HepG2 (cell line): ENCODE measurements around the gene RPL3. TPM values are rescaled to one million over a fixed set of nuclear protein-coding genes. Genes with fewer than 3 reads are reported as not detected.

Source experiments
- DNMT3B ChIP-seq: conservative IDR thresholded peaks from 2 replicates; pipeline ENCODE4 v1.6.1; 2016; ENCODE audit warnings: missing biosample characterization, control low read depth
- FLYWCH1 ChIP-seq: sonication (generic); formaldehyde crosslinking; IDR thresholded peaks from 2 replicates; pipeline ENCODE4 v1.8.1; 2023; ENCODE audit warnings: mild to moderate bottlenecking, missing genetic modification reagents
- FOXO1 ChIP-seq: sonication (generic); formaldehyde crosslinking; IDR thresholded peaks from 2 replicates; pipeline ENCODE4 v1.4.0; 2020; ENCODE audit warnings: missing genetic modification reagents
- HMGA1 ChIP-seq: sonication (generic); formaldehyde crosslinking; conservative IDR thresholded peaks from 2 replicates; pipeline ENCODE4 v1.4.0; 2020; ENCODE audit warnings: missing genetic modification reagents
- HOXA9 ChIP-seq: sonication (generic); formaldehyde crosslinking; IDR thresholded peaks from 2 replicates; pipeline ENCODE4 v1.8.1; 2022; ENCODE audit warnings: missing genetic modification reagents, mild to moderate bottlenecking, moderate library complexity, borderline replicate concordance
- ISX ChIP-seq: sonication (generic); formaldehyde crosslinking; conservative IDR thresholded peaks from 2 replicates; pipeline ENCODE4 v1.5.0; 2020; ENCODE audit warnings: missing genetic modification reagents
- KDM5A ChIP-seq: fragments of 200-600 bp; sonication (generic); IDR thresholded peaks from 2 replicates; pipeline ENCODE4 v1.7.0; 2018; ENCODE audit warnings: antibody characterized with exemption, mild to moderate bottlenecking, low read length, borderline replicate concordance
- KDM5B ChIP-seq: sonication (generic); formaldehyde crosslinking; IDR thresholded peaks from 2 replicates; pipeline ENCODE4 v1.4.0; 2020; ENCODE audit warnings: missing genetic modification reagents, mild to moderate bottlenecking, borderline replicate concordance
- KMT2A ChIP-seq: sonication (generic); formaldehyde crosslinking; IDR thresholded peaks from 2 replicates; pipeline ENCODE4 v1.4.0; 2020; ENCODE audit warnings: missing genetic modification reagents
- NR2F6 ChIP-seq, 2 experiments: IDR thresholded peaks; 2 replicates each; pipeline ENCODE4 v1.6.1; 2016; ENCODE audit warnings: antibody characterized with exemption in 1 of 2, mild to moderate bottlenecking in 1 of 2
- RBFOX2 ChIP-seq: fragments of 200-400 bp; formaldehyde crosslinking; IDR thresholded peaks from 2 replicates; pipeline ENCODE4 v1.6.1; 2017; ENCODE audit warnings: low read depth, mild to moderate bottlenecking, low read length
- U2AF2 ChIP-seq: fragments of 200-400 bp; formaldehyde crosslinking; IDR thresholded peaks from 2 replicates; pipeline ENCODE4 v1.6.1; 2017; ENCODE audit warnings: low read depth, mild to moderate bottlenecking, low read length
- ZBTB7A ChIP-seq: sonication (generic); formaldehyde crosslinking; IDR thresholded peaks from 2 replicates; pipeline ENCODE4 v1.8.0; 2022; ENCODE audit warnings: mild to moderate bottlenecking, missing genetic modification reagents
- ZFX ChIP-seq: sonication (generic); formaldehyde crosslinking; IDR thresholded peaks from 2 replicates; pipeline ENCODE4 v1.4.0; 2020; ENCODE audit warnings: mild to moderate bottlenecking, low read depth, missing genetic modification reagents, moderate library complexity
- ZNF430 ChIP-seq: sonication (generic); formaldehyde crosslinking; IDR thresholded peaks from 2 replicates; pipeline ENCODE4 v1.9.0; 2021; ENCODE audit warnings: mild to moderate bottlenecking, missing genetic modification reagents
- ZNF549 ChIP-seq: sonication (generic); formaldehyde crosslinking; IDR thresholded peaks from 2 replicates; pipeline ENCODE4 v1.5.0; 2020; ENCODE audit warnings: missing genetic modification reagents
- ZNF614 ChIP-seq: IDR thresholded peaks from 2 replicates; pipeline ENCODE4 v1.6.1; 2018; ENCODE audit warnings: missing biosample characterization, missing genetic modification reagents, inconsistent platforms, borderline replicate concordance
- ZNF879 ChIP-seq: sonication (generic); formaldehyde crosslinking; IDR thresholded peaks from 2 replicates; pipeline ENCODE4 v1.8.1; 2023; ENCODE audit warnings: missing genetic modification reagents
- polyA plus RNA-seq, 8 experiments: library from polyadenylated mRNA; depleted of rRNA in 3 of 8; stranded (reverse) in 7 of 8; unstranded in 1 of 8; fragments of >200 nt; fragmentation: Illumina TruSeq in 4 of 8; extraction: Trizol in 4 of 8; gene quantifications; 2 replicates each; pipeline versions ENCODE4 v1.2.1 to v1.2.3, GENCODE V29; 2011 to 2016; ENCODE audit warnings: low read depth in 4 of 8, missing spikeins in 1 of 8, mixed read lengths in 1 of 8; ENCODE audit not compliant: insufficient read depth in 1 of 8
- total RNA-seq, 5 experiments: library from RNA; depleted of rRNA; stranded (reverse); fragments of >200 nt; fragmentation: Illumina TruSeq; extraction: Trizol; gene quantifications; 2 replicates each; pipeline ENCODE4 v1.2.3, GENCODE V29; 2016; ENCODE audit warnings: low read depth in 1 of 5
- TF ChIP-seq, protein P1 (sequence below): sonication (generic); formaldehyde crosslinking; IDR thresholded peaks from 2 replicates; pipeline ENCODE4 v1.5.0; 2020; ENCODE audit warnings: missing genetic modification reagents
- TF ChIP-seq, protein P2 (sequence below): sonication (generic); formaldehyde crosslinking; IDR thresholded peaks from 2 replicates; pipeline ENCODE4 v1.4.0; 2020; ENCODE audit warnings: missing genetic modification reagents
- TF ChIP-seq, protein P3 (sequence below): sonication (generic); formaldehyde crosslinking; IDR thresholded peaks from 2 replicates; pipeline ENCODE4 v1.5.0; 2020; ENCODE audit warnings: missing genetic modification reagents

RPL3 gene
- total and polyA plus RNA-seq, 2 of the 13 experiments (the other 11 are each of a cell fraction or from before 2014, with no cell fraction given), result 1,051 to 3,279 TPM

DNA sequence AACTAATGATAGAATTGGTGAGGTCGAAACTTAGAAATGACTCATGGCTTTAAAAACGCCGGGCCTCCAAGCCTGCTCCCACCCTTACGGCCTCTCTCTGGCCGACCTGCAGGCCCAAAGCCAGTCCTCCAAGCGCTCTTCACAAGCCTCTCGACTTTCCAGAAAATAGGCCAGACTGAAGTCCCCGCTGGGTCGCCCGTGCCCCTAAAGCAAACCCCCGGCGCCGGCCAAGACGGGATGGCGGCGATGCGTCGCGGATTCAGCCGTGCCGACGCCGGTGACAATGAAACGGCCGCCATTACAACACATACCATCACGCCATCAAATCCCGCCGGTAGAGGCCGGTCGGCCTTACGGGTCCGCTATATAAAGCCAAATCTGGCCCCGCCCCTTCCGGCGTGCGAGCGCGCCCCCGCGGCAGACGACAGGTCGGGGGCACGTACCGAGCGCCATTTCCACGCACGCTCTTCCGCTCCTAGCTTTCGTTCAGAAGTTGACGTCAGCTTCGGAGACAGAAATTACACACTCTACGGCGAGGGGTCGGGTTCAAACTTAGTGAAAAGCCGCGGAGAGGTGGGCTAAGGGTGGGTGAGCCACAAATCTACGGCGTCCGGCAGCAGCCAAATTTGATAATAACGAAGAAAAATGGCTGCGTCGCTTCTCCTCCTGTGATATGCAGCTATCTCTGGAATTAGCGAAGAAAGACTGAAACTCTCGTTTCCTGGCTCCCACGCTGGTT lies at the start of gene RPL3 (continued):
- TF ChIP-seq KDM5B (CRISPR knock-in tag) (0 out of 2 replicates have a peak, but pooled peaks have one; percentile 30), ZNF430 (CRISPR knock-in tag) (peak; percentile 82; the same call in 1 of the 2 replicates), ZNF549 (CRISPR knock-in tag) (peak; percentile 47; the same call in 1 of the 2 replicates), U2AF2 (no peak), DNMT3B (CRISPR knock-in tag) (no peak; the same call in 1 of the 2 replicates), KMT2A (0 out of 2 replicates have a peak, but pooled peaks have one; percentile 35), HMGA1 (CRISPR knock-in tag) (no peak), ISX (CRISPR knock-in tag) (0 out of 2 replicates have a peak, but pooled peaks have one; percentile 77), NR2F6 (IDR thresholded peaks at IDR 0.05) (peak; percentile 30; the same call in 1 of the 2 replicates), NR2F6 (CRISPR knock-in tag; IDR thresholded peaks at IDR 0.05) (peak; percentile 50; the same call in 1 of the 2 replicates), ZFX (CRISPR knock-in tag) (peak; percentile 99), FOXO1 (CRISPR knock-in tag) (0 out of 2 replicates have a peak, but pooled peaks have one; percentile 31), RBFOX2 (peak; percentile 100), KDM5A (no peak; the same call in 1 of the 2 replicates), ZBTB7A (peak; percentile 43; the same call in 1 of the 2 replicates), HOXA9 (no peak), ZNF879 (CRISPR knock-in tag) (peak; percentile 66; the same call in 1 of the 2 replicates), FLYWCH1 (CRISPR knock-in tag) (no peak), ZNF614 (CRISPR knock-in tag) (no peak; the same call in 1 of the 2 replicates)
- TF ChIP-seq, protein P1, sequence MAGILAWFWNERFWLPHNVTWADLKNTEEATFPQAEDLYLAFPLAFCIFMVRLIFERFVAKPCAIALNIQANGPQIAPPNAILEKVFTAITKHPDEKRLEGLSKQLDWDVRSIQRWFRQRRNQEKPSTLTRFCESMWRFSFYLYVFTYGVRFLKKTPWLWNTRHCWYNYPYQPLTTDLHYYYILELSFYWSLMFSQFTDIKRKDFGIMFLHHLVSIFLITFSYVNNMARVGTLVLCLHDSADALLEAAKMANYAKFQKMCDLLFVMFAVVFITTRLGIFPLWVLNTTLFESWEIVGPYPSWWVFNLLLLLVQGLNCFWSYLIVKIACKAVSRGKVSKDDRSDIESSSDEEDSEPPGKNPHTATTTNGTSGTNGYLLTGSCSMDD (CRISPR knock-in tag), result no peak
- TF ChIP-seq, protein P2, sequence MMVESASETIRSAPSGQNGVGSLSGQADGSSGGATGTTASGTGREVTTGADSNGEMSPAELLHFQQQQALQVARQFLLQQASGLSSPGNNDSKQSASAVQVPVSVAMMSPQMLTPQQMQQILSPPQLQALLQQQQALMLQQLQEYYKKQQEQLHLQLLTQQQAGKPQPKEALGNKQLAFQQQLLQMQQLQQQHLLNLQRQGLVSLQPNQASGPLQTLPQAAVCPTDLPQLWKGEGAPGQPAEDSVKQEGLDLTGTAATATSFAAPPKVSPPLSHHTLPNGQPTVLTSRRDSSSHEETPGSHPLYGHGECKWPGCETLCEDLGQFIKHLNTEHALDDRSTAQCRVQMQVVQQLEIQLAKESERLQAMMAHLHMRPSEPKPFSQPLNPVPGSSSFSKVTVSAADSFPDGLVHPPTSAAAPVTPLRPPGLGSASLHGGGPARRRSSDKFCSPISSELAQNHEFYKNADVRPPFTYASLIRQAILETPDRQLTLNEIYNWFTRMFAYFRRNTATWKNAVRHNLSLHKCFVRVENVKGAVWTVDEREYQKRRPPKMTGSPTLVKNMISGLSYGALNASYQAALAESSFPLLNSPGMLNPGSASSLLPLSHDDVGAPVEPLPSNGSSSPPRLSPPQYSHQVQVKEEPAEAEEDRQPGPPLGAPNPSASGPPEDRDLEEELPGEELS, result peak; percentile 54; the same call in 1 of the 2 replicates
- TF ChIP-seq, protein P3, sequence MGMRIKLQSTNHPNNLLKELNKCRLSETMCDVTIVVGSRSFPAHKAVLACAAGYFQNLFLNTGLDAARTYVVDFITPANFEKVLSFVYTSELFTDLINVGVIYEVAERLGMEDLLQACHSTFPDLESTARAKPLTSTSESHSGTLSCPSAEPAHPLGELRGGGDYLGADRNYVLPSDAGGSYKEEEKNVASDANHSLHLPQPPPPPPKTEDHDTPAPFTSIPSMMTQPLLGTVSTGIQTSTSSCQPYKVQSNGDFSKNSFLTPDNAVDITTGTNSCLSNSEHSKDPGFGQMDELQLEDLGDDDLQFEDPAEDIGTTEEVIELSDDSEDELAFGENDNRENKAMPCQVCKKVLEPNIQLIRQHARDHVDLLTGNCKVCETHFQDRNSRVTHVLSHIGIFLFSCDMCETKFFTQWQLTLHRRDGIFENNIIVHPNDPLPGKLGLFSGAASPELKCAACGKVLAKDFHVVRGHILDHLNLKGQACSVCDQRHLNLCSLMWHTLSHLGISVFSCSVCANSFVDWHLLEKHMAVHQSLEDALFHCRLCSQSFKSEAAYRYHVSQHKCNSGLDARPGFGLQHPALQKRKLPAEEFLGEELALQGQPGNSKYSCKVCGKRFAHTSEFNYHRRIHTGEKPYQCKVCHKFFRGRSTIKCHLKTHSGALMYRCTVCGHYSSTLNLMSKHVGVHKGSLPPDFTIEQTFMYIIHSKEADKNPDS (CRISPR knock-in tag), result no peak
